SK-N-SH (cell line): ENCODE data around the gene LENG8.

Experiments
- EZH2phosphoT487 ChIP-seq: fragments of 200-600 bp; sonication (generic); IDR thresholded peaks from 2 replicates; pipeline ENCODE4 v1.6.1; 2017; ENCODE audit warnings: low read depth, mixed run types, mild to moderate bottlenecking, antibody characterized with exemption, moderate library complexity, borderline replicate concordance
- POLR2AphosphoS5 ChIP-seq: IDR thresholded peaks from 2 replicates; pipeline ENCODE4 v1.6.1; 2012; ENCODE audit warnings: low read depth, low read length
- RCOR1 ChIP-seq: fragments of 150-350 bp; IDR thresholded peaks from 2 replicates; pipeline ENCODE4 v1.6.1; 2017; ENCODE audit warnings: antibody characterized with exemption, low read length
- RFX5 ChIP-seq: IDR thresholded peaks from 2 replicates; pipeline ENCODE4 v1.6.1; 2012; ENCODE audit warnings: mild to moderate bottlenecking, improper control_type of control experiment, low read length
- TAF1 ChIP-seq: IDR thresholded peaks from 2 replicates; pipeline ENCODE4 v1.6.1; 2012; ENCODE audit warnings: low read depth, mild to moderate bottlenecking, low read length, moderate library complexity, borderline replicate concordance
- TF ChIP-seq, protein P1 (sequence below): fragments of 200-600 bp; sonication (generic); IDR thresholded peaks from 2 replicates; pipeline ENCODE4 v1.6.1; 2017; ENCODE audit warnings: antibody characterized with exemption, mild to moderate bottlenecking, moderate library complexity
- TF ChIP-seq, protein P2 (sequence below): IDR thresholded peaks from 2 replicates; pipeline ENCODE4 v1.6.1; 2012; ENCODE audit warnings: mild to moderate bottlenecking, low read depth, low read length, moderate library complexity
- TF ChIP-seq, protein P3 (sequence below): IDR thresholded peaks from 2 replicates; pipeline ENCODE4 v1.4.0; 2012; ENCODE audit warnings: low read depth, borderline replicate concordance

DNA sequence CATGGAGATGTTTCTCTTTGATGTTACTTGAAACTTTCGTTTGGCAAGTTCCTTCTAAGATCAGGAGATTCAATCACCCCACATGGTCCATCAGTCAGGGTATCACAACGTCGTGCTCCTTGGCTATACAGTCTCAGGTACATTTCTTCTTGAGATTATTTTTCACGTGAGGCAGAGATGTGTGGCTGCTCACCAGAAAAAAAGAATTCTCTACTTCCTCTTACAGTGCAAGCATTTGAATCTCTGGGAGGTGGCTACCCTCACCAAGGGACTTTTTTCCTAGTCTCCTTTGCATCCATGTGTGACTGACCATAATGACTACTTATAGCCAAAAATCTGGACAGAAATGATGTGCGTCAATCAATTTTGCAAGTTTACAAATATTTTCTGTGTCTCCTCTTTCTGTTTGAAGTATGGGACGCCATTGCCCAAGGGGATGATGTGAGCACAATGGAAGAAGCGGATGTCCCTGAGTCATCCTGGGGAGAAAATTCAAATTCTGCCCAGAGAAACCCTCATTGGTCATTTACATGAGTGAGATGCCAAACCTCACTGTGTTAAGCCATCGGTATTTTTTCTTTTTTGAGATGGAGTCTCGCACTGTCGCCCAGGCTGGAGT, 45.1 kb downstream of the LENG8 start:
- TF ChIP-seq, protein P1, sequence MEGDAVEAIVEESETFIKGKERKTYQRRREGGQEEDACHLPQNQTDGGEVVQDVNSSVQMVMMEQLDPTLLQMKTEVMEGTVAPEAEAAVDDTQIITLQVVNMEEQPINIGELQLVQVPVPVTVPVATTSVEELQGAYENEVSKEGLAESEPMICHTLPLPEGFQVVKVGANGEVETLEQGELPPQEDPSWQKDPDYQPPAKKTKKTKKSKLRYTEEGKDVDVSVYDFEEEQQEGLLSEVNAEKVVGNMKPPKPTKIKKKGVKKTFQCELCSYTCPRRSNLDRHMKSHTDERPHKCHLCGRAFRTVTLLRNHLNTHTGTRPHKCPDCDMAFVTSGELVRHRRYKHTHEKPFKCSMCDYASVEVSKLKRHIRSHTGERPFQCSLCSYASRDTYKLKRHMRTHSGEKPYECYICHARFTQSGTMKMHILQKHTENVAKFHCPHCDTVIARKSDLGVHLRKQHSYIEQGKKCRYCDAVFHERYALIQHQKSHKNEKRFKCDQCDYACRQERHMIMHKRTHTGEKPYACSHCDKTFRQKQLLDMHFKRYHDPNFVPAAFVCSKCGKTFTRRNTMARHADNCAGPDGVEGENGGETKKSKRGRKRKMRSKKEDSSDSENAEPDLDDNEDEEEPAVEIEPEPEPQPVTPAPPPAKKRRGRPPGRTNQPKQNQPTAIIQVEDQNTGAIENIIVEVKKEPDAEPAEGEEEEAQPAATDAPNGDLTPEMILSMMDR, result no peak
- TF ChIP-seq POLR2AphosphoS5 (no peak), RCOR1 (no peak), TAF1 (no peak), RFX5 (no peak), EZH2phosphoT487 (no peak)
- TF ChIP-seq, protein P2, sequence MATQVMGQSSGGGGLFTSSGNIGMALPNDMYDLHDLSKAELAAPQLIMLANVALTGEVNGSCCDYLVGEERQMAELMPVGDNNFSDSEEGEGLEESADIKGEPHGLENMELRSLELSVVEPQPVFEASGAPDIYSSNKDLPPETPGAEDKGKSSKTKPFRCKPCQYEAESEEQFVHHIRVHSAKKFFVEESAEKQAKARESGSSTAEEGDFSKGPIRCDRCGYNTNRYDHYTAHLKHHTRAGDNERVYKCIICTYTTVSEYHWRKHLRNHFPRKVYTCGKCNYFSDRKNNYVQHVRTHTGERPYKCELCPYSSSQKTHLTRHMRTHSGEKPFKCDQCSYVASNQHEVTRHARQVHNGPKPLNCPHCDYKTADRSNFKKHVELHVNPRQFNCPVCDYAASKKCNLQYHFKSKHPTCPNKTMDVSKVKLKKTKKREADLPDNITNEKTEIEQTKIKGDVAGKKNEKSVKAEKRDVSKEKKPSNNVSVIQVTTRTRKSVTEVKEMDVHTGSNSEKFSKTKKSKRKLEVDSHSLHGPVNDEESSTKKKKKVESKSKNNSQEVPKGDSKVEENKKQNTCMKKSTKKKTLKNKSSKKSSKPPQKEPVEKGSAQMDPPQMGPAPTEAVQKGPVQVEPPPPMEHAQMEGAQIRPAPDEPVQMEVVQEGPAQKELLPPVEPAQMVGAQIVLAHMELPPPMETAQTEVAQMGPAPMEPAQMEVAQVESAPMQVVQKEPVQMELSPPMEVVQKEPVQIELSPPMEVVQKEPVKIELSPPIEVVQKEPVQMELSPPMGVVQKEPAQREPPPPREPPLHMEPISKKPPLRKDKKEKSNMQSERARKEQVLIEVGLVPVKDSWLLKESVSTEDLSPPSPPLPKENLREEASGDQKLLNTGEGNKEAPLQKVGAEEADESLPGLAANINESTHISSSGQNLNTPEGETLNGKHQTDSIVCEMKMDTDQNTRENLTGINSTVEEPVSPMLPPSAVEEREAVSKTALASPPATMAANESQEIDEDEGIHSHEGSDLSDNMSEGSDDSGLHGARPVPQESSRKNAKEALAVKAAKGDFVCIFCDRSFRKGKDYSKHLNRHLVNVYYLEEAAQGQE, result no peak
- TF ChIP-seq, protein P3, sequence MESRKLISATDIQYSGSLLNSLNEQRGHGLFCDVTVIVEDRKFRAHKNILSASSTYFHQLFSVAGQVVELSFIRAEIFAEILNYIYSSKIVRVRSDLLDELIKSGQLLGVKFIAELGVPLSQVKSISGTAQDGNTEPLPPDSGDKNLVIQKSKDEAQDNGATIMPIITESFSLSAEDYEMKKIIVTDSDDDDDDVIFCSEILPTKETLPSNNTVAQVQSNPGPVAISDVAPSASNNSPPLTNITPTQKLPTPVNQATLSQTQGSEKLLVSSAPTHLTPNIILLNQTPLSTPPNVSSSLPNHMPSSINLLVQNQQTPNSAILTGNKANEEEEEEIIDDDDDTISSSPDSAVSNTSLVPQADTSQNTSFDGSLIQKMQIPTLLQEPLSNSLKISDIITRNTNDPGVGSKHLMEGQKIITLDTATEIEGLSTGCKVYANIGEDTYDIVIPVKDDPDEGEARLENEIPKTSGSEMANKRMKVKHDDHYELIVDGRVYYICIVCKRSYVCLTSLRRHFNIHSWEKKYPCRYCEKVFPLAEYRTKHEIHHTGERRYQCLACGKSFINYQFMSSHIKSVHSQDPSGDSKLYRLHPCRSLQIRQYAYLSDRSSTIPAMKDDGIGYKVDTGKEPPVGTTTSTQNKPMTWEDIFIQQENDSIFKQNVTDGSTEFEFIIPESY, result no peak
